CD4-positive, alpha-beta T cell treated with Interleukin-17A for 4 hours (primary cell): ENCODE data around the gene SLC12A3.

Experiments used
- DNase-seq: peaks from one replicate; pipeline ENCODE4 v3.0.0-alpha.2; 2020; ENCODE audit warnings: mixed read lengths

SLC12A3 gene

DNA sequence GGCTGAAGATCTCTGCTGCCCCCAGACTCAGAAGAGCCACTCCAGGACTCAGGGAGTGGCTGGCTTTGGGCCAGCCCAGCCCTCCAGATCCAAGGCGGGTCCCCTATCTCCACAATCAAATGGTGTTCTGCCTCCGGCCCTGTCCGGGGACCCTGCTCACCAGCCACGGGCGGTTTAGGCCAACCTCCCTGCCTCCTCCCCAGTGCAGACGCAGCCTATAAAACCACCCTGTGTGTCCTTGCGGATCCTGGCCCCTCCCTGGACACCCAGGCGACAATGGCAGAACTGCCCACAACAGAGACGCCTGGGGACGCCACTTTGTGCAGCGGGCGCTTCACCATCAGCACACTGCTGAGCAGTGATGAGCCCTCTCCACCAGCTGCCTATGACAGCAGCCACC is at the start of gene SLC12A3:
SLC12A3 (plus strand) TSS at position 248 of the 400 bp plus-strand sequence; CDS start at position 277, 29 bp downstream.
- no peak for DNase-seq

DNA sequence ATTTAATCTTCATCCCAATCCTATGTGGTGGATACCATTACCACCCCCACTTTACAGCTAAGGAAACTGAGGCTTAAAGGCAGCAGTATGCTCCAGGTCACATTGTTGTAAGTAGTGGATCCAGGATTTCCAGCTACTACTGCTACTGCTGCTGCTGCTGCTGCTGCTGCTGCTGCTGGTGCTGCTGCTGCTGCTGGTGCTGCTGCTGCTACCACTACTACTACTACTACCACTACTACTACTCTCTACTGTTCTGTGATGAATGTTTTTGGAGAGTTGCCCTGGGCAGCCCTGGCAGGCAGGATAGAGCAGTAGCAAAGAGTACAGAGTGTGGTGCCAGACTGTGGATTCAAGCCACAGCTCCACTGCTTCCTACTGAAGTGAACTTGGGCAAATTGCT is 49.3 kb upstream of the SLC12A3 start:
- no peak for DNase-seq

- no peak for DNase-seq
These were observed 48.0 kb upstream of the SLC12A3 start for GRCh38 chr16:56817056-56817455.

DNA sequence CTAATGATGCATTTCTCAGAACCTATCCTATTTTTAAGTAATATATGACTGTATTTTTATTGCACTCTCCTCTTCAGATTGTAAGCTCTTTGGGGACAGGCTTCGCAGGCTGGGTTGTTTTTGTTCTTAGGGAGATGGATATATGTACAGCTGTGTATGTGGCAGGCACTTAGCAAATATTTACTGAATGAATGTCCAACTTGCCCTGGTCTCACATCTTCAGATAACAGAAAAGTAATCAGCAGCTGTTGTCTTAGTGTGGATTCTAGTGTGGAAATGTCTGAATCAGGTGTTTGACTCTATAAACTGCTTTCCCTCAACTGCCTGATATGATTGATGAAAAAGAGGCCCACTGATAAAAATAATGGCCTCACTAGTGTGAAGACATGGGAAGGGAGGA is 47.1 kb upstream of the SLC12A3 start:
- DNase-seq = no peak

- DNase-seq = no peak
These were observed 41.8 kb upstream of the SLC12A3 start for GRCh38 chr16:56823081-56823733.

GRCh38 chr16:56824331-56824730 is 40.7 kb upstream of the SLC12A3 start:
- DNase-seq = no peak

DNA sequence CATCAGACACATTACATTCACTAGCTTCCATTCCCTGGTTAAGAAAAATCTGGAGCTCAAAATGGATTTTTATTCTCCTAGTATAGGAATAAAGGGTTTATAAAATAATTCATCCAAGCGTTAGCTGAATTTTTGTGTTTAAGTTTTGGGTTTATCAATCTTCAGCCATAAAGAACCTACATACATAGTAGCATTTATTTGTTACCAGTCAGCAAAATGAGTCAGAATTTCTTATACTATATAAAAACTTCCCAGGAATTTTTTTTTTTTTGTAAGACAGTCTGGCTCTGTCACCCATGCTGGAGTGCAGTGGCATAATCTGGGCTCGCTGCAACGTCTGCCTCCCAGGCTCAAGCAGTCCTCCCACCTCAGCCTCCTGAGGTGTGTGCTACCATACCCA is 40.2 kb upstream of the SLC12A3 start:
- DNase-seq = no peak

DNA sequence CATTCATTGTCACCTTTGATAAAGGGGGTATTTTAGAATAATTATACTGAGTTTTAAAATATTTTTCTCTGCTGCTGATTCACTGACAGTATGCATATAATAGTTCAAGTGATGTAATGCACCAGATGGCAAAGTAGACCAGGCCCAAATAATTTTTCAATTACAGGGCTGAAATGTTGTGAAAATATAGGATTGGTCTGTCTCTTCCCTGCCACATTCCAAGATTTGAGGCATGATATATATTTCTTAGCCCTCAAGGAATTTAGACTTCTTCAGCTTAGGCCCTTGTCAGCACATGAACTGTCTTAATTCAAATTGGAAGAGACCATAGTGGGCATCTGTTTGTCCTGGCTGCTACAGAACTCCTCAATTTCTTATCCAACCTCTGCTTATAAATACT is 39.2 kb upstream of the SLC12A3 start:
- DNase-seq = no peak

GRCh38 chr16:56828647-56829046 is 36.4 kb upstream of the SLC12A3 start:
- no peak for DNase-seq

GRCh38 chr16:56830669-56831068 is 34.3 kb upstream of the SLC12A3 start:
- DNase-seq = no peak

- no peak for DNase-seq
These were observed 32.2 kb upstream of the SLC12A3 start for GRCh38 chr16:56832768-56833167.

DNA sequence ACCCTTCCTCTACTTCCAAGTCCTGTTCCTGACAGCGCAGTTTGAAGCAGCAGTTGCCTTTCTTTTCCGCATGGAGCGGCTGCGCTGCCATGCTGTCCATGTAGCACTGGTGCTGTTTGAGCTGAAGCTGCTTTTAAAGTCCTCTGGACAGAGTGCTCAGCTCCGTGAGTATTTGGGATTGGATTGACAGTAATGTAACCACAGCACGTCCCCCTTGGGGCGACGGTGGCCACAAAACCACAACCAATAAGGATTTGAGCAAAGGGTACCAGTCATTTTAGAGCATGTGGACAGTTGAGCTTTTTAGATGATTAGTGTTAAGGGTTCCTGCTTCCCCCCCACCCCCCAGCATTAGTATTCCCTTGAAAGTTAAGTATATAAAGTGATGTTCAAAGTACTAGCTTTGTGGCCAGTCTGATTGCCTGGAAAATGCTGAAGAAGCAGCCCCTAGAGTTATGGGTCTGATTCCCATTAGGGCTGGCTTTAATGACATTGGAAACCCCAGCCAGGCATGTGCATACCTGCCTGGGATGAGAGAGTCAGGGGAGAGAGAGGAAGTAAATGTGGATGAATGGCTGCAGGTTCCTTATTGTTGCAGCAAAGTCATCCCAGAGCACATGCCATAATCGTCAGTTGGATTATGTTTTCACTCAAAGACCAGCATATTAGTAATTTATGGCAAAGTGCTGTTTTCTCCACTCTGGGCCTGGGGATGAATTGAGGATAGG is 31.6 kb upstream of the SLC12A3 start:
- no peak for DNase-seq

GRCh38 chr16:56835320-56835719 is 29.7 kb upstream of the SLC12A3 start:
- DNase-seq = no peak

- DNase-seq = no peak
These were observed 28.4 kb upstream of the SLC12A3 start for GRCh38 chr16:56836410-56837230.

- no peak for DNase-seq
These were observed 26.2 kb upstream of the SLC12A3 start for GRCh38 chr16:56838622-56839337.

GRCh38 chr16:56841233-56841632 is 23.8 kb upstream of the SLC12A3 start:
- no peak for DNase-seq

DNA sequence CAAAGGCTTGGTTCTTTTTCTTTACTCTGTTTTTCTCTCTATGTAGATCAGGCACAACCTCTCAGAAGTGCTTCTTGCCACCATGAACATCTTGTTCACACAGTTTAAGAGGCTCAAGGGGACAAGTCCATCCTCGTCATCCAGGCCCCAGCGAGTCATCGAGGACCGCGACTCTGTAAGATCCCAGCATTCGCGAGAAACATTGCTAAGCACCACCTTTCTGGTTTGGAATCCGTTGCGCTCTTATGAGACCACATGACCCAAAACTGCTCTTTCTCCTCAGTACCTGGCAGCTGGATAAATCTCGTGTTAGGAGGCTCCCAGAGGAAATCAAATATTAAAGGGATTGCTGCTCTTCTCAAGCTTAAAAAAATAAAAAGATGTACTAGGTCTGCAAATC is 23.3 kb upstream of the SLC12A3 start:
- DNase-seq = no peak

- DNase-seq = no peak
These were observed 22.9 kb upstream of the SLC12A3 start for GRCh38 chr16:56842133-56842532.

DNA sequence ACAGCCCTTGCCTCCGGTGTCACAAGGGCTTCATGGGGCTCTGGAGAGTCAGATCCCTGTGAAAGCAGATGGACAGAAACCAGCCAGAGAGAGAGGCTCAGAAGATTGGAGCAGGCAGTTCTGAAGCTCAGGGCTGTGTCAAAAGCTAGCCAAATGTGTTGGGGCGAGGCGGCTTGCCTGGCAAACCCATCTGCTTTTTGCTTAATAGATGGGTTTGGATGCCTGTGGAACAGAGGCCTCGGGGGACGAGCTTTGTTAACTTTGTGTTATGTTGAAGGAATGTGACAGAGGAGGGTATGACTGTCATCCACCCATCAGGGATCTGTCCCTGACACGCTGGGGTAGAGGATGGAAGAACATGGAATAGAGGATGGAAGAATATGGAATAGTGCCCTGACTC is 21.0 kb upstream of the SLC12A3 start:
- DNase-seq = no peak

DNA sequence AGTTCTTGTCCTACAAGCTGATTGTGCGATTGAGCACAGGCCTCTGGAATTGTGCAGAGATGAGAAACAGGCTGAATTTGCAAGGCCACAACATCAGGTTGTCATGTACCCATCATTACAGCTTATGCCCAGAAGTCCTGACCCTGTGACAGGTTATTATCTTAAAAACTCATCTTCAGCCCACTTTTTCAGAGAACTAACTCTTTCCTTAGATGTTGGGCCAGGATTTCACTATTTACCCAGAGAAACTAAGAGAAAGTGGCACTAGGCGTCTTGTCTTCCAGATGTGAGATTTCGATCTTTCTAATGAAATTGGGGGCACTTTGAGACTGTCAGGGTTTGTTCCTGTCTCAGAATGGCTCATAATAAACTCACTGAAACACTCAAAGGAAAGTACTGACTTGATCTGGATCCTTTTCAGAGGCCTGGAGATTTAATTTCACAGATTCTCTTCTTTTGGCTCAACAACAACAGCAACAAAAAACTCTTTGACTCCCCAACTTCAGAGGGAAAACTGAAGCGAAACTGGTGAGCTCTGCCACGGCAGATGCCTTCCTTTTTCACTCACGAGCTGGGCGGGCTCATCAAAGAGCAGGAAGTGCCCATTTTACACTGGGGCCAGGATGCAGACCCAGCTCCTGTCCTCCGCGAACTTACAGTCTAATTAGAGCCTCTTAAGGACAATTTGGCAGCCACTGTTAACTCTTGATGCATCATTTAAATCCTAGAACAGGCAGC is 17.7 kb upstream of the SLC12A3 start:
- DNase-seq = peak; percentile 25

DNA sequence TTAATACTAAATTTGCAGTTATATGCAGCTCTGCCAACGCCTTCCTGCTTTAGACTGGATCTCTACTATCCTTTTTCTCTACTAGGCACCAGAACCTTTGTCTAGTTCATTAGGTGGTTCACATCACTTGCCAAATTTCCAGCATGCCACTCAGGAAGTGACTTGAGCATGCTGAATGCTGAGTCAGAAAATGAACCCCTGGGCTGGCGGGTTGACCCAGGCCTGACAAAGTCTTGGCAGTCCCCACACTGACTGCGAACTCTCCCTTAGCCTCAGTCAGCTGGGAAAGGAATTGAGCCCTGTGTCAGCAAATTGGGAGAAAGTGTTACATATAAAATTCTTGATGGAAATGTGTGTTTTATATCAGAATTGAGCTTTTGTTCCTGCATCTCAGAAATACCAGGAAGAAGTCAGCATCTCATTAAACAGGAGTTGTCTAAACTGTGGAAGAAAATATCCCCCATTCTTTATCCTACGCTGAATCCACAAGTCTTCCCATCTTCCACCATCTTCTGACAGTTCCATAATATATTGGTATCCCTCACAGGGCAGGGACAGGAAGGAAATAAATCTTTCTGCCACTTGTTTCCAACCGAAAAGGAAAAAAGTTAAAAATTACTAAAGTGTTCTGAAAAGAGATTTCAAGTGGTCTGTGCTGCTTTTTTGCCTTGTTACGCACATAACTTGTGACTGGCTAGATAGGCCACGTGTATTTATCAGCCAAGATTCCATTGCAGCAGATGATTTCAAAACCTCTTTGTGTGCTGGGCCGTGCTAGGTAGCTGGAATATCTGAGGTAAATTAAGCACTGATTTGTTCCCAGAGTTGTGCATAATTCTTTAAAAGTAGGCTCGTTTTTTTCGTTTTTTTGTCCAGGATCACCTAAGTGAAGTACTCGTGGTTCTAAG is 16.7 kb upstream of the SLC12A3 start:
- DNase-seq = no peak
